ENCODE data around the gene METTL6. TPM values are rescaled to one million over a fixed set of nuclear protein-coding genes. Genes with fewer than 3 reads are reported as not detected.

The METTL6 gene
- total RNA-seq, 2 donors from 2014 or later = 8.9 to 18.6 TPM

GRCh38 chr3:15409774-15410173, 17.6 kb downstream of the METTL6 start:
- TF ChIP-seq CTCF (IDR thresholded peaks at IDR 0.05) = no peak
- Histone ChIP-seq H3K27me3 (replicated peaks; ENCODE audit: insufficient read depth) (no peaks in the 10 kb centered on the region), H3K36me3 (peaks cover 19% of the 10 kb centered on the region), H3K9me3 (no peaks in the 10 kb centered on the region), H3K4me3 (no peak overlapping the region), H3K4me1 (ENCODE audit: control insufficient read depth in 1 of 2, low read depth in 2 of 2) (peaks cover 0 to 3% of the 10 kb centered on the region in 2 donors), H3K27ac (no peak overlapping the region)
- no peak for ATAC-seq (ENCODE audit: insufficient number of reproducible peaks, low FRiP score, low read depth)
- DNase-seq (ENCODE audit: low spot score) = no peak

GRCh38 chr3:15409239-15409638, 18.1 kb downstream of the METTL6 start:
- H3K4me1 ChIP-seq (ENCODE audit: control insufficient read depth in 1 of 2, low read depth in 2 of 2) = peaks cover 0 to 3% of the 10 kb centered on the region in 2 donors
- no peak for TF ChIP-seq CTCF (IDR thresholded peaks at IDR 0.05)
- no peak overlapping the region for H3K4me3 ChIP-seq
- no peaks in the 10 kb centered on the region for H3K27me3 ChIP-seq (replicated peaks; ENCODE audit: insufficient read depth)
- H3K9me3 ChIP-seq = no peaks in the 10 kb centered on the region
- peaks cover 19% of the 10 kb centered on the region for H3K36me3 ChIP-seq
- DNase-seq (ENCODE audit: low spot score) (no peak), ATAC-seq (ENCODE audit: insufficient number of reproducible peaks, low FRiP score, low read depth) (no peak)
- H3K27ac ChIP-seq = no peak overlapping the region

GRCh38 chr3:15405448-15406050, 21.8 kb downstream of the METTL6 start:
- DNase-seq (ENCODE audit: low spot score) (no peak), ATAC-seq (ENCODE audit: insufficient number of reproducible peaks, low FRiP score, low read depth) (no peak)
- H3K27ac ChIP-seq = no peak overlapping the region
- no peaks in the 10 kb centered on the region for H3K9me3 ChIP-seq
- peaks cover 0 to 3% of the 10 kb centered on the region in 2 donors for H3K4me1 ChIP-seq (ENCODE audit: control insufficient read depth in 1 of 2, low read depth in 2 of 2)
- no peak overlapping the region for H3K4me3 ChIP-seq
- peaks cover 11% of the 10 kb centered on the region for H3K36me3 ChIP-seq
- TF ChIP-seq CTCF (IDR thresholded peaks at IDR 0.05) = peak; percentile 52
- H3K27me3 ChIP-seq (replicated peaks; ENCODE audit: insufficient read depth) = no peaks in the 10 kb centered on the region

GRCh38 chr3:15404767-15405166, 22.6 kb downstream of the METTL6 start:
- Histone ChIP-seq H3K4me1 (ENCODE audit: control insufficient read depth in 1 of 2, low read depth in 2 of 2) (peaks cover 0 to 3% of the 10 kb centered on the region in 2 donors), H3K9me3 (no peaks in the 10 kb centered on the region), H3K27me3 (replicated peaks; ENCODE audit: insufficient read depth) (no peaks in the 10 kb centered on the region), H3K36me3 (peaks cover 7% of the 10 kb centered on the region), H3K27ac (no peak overlapping the region), H3K4me3 (no peak overlapping the region)
- DNase-seq (ENCODE audit: low spot score) (no peak), ATAC-seq (ENCODE audit: insufficient number of reproducible peaks, low FRiP score, low read depth) (no peak)
- TF ChIP-seq CTCF (IDR thresholded peaks at IDR 0.05) = no peak

GRCh38 chr3:15403965-15404364, 23.4 kb downstream of the METTL6 start:
- DNase-seq (ENCODE audit: low spot score) (no peak), ATAC-seq (ENCODE audit: insufficient number of reproducible peaks, low FRiP score, low read depth) (no peak)
- Histone ChIP-seq H3K4me3 (no peak overlapping the region), H3K36me3 (peaks cover under 1% of the 10 kb centered on the region), H3K27ac (no peak overlapping the region), H3K4me1 (ENCODE audit: control insufficient read depth in 1 of 2, low read depth in 2 of 2) (peaks cover 0 to 3% of the 10 kb centered on the region in 2 donors), H3K27me3 (replicated peaks; ENCODE audit: insufficient read depth) (no peaks in the 10 kb centered on the region), H3K9me3 (no peaks in the 10 kb centered on the region)
- TF ChIP-seq CTCF (IDR thresholded peaks at IDR 0.05) = no peak

Measured in thoracic aorta (tissue), 2 donors.